Subcutaneous adipose tissue (tissue), 4 donors: ENCODE data around the gene LRRC70. TPM values are rescaled to one million over a fixed set of nuclear protein-coding genes. Genes with fewer than 3 reads are reported as not detected.

Experiments
- total RNA-seq, 4 donors: library from RNA; depleted of rRNA; stranded (reverse); fragments of >200 nt; gene quantifications; one replicate each; pipeline ENCODE4 v1.1.0, GENCODE V29; 2016
- TF ChIP-seq, protein P1 (sequence below): fragments of 450-650 bp; IDR thresholded peaks from one replicate; pipeline ENCODE4 v1.5.1; 2016; ENCODE audit warnings: low read depth, mild to moderate bottlenecking, control low read depth, antibody characterized with exemption, moderate library complexity

Gene LRRC70, protein sequence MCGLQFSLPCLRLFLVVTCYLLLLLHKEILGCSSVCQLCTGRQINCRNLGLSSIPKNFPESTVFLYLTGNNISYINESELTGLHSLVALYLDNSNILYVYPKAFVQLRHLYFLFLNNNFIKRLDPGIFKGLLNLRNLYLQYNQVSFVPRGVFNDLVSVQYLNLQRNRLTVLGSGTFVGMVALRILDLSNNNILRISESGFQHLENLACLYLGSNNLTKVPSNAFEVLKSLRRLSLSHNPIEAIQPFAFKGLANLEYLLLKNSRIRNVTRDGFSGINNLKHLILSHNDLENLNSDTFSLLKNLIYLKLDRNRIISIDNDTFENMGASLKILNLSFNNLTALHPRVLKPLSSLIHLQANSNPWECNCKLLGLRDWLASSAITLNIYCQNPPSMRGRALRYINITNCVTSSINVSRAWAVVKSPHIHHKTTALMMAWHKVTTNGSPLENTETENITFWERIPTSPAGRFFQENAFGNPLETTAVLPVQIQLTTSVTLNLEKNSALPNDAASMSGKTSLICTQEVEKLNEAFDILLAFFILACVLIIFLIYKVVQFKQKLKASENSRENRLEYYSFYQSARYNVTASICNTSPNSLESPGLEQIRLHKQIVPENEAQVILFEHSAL
- total RNA-seq: 10 to 100 TPM in 2 of 4 donors, 1 to 10 TPM in 2; 6.6 to 14.2 (median 11.3) TPM

DNA sequence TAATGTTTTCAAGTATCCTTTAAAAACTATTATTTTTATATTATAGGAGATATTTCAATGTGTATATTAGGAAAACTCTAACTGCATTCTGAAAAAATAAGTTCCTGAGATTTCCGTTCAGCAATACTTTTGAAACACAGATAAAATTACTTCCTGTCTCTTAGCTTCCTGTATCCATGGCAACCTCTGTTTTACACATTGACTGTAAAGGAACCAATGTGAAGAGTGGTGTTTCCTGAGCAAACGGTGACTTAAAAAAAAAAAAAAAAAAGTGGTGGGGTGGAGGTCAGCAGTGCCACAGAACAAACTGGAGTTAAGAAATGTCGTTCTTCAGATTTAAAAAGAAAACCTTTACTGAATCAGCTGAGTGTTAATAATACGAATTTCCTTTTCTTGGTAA is at the start of gene LRRC70:
LRRC70 (plus strand) TSS at position 280 of the 400 bp plus-strand sequence. CDS start 620 bp downstream, outside the sequence.
- TF ChIP-seq, protein P1, sequence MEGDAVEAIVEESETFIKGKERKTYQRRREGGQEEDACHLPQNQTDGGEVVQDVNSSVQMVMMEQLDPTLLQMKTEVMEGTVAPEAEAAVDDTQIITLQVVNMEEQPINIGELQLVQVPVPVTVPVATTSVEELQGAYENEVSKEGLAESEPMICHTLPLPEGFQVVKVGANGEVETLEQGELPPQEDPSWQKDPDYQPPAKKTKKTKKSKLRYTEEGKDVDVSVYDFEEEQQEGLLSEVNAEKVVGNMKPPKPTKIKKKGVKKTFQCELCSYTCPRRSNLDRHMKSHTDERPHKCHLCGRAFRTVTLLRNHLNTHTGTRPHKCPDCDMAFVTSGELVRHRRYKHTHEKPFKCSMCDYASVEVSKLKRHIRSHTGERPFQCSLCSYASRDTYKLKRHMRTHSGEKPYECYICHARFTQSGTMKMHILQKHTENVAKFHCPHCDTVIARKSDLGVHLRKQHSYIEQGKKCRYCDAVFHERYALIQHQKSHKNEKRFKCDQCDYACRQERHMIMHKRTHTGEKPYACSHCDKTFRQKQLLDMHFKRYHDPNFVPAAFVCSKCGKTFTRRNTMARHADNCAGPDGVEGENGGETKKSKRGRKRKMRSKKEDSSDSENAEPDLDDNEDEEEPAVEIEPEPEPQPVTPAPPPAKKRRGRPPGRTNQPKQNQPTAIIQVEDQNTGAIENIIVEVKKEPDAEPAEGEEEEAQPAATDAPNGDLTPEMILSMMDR: no peak

DNA sequence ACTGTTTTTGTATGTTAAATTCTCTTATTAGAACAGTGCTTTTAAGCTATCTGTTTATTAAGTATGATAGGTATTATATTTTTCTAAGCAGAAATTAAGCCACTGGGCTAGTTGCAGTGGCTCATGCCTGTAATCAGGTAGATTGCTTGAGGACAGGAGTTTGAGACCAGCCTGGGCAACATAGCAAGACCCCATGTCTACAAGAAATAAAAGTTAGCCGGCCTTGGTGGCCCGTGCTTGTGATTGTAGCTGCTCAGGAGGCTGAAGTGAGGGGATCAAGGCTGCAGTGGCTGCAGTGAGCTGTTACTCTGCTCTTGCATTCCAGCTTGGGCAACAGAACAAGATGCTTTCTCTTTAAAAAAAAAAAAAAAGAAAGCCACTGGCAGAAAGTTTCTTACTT is 45.0 kb upstream of the LRRC70 start:
- TF ChIP-seq, protein P1: no peak

DNA sequence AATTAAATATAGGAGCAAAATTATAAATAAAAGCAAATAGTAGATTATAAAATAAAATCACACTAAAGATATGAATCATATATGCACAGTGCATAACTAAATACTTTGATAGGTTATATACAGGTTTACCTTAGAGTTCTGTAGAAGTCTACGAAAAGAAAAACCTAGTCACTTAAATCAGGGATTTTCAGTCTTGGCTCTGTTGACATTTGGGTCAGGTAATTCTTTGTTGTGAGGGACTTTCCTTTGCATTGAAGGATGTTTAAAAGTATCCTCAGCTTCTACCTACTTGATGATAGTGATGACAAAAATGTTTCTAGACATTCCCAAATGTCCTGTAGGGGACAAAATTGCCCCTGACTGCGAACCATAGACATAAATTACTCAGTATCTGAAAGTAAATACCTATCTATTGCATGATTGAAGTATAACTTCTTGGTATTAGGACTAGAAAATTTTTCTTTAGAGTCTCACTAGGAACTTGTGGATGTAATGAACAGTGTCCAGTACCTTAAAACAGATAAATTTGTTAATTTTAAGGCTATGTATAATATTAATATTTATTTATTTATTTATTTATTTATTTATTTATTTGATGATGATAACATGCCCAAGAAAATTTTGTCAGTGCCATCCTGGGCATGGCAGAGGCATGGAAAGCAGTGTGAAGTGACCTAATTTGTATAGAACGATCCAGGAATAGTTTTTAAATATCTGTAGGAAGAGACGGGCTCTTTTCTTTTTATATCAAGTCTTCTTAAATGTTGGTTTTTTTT is 44.0 kb upstream of the LRRC70 start:
- TF ChIP-seq, protein P1: no peak

DNA sequence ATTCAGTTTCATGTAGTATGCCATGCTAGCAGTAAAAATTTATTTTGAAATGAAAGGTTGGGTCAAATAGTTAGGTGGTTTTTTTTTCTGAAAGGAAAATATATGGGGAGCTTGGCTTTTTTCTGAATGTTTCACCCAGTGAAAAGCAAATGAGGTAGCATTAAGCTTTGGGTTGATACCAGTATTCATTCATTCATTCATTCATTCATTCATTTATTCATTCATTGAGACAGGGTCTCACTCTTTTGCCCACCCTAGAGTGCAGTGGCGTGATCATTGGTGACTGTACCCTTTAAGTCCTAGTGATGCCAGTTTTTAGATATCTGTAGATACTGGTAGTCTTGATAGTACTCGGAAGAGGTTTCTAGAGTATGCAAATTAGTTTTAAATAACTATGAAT is 42.4 kb upstream of the LRRC70 start:
- TF ChIP-seq, protein P1: no peak

DNA sequence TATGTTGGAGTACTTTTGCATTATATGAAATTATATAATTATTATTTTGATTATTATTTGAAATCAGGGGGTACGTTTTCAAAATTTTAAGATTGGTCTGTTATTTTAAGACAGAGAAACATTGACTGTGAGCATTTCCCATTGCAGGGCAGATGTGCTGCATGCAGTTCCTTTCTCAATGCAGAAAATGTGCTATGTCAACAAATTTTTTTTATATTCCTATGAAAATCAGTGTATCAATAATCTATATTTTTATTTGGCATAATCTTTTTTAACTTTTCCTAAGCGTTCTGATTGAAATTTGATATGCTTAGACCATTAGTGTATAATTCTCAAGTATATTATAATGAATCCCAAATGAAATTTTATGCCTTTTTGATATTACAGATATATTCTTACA is 41.8 kb upstream of the LRRC70 start:
- TF ChIP-seq, protein P1: no peak

DNA sequence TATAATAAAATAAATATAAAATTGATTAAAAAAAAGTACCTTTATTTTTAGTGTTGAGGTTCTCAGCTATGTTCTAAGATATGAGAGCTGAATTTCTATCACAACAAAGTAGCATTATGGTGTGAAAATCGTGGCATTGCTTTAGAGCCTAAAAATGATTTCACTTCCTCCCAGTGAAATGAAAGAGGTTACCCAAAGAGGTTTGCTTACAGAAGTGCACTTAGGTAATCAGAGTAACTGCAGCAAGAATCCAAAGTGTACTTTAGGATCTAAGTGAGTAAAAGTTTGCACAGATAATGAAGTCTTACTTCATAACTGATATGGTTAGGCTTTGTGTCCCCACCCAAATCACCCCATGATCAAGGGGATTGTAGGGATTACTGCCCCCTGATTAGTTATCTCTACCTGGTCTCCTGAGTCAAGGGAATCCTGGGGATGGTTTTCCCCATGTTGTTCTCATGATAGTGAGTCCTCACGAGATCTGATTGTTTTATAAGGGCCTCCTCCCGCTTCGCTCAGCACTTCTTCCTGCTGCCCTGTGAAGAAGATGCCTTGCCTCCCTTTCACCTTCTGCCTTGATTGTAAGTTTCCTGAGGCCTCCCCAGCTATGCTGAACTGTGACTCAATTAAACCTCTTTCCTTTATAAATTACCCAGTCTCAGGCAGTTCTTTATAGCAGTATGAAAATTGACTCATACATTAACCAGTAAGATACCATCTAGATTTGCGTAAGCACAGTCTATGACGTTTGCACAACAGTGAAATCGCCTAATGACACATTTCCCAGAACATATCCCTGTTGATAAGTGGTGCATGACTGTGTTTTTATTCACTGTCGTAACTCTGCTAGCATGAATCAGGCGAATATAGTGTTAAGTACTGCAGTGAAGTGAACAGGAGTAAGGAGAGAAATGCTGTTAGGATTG is 40.3 kb upstream of the LRRC70 start:
- TF ChIP-seq, protein P1: no peak
